IPS-20b (cell line): Measurements from ENCODE around the gene ROGDI.

Experiments
- H3K27ac ChIP-seq: one replicate; pipeline ENCODE4 v1.5.1; 2013; ENCODE audit warnings: low read length
- H3K27me3 ChIP-seq: 2 replicates; pipeline ENCODE4 v1.6.1; 2013; ENCODE audit warnings: mild to moderate bottlenecking, low read length, inconsistent platforms; ENCODE audit not compliant: insufficient read depth
- H3K36me3 ChIP-seq: 2 replicates; pipeline ENCODE4 v1.6.1; 2013; ENCODE audit warnings: low read depth, mild to moderate bottlenecking, inconsistent platforms, low read length, moderate library complexity; ENCODE audit not compliant: insufficient read depth
- H3K4me1 ChIP-seq: 2 replicates; pipeline ENCODE4 v1.6.1; 2013; ENCODE audit warnings: mild to moderate bottlenecking, control low read depth, inconsistent platforms, low read length, moderate library complexity; ENCODE audit not compliant: insufficient read depth
- H3K4me3 ChIP-seq: 2 replicates; pipeline ENCODE4 v1.5.1; 2013; ENCODE audit warnings: mild to moderate bottlenecking, low read length, inconsistent platforms
- H3K9ac ChIP-seq: 2 replicates; pipeline ENCODE4 v1.6.1; 2013; ENCODE audit warnings: low read depth, mild to moderate bottlenecking, inconsistent platforms, low read length, moderate library complexity
- H3K9me3 ChIP-seq: 2 replicates; pipeline ENCODE4 v1.6.1; 2013; ENCODE audit warnings: mild to moderate bottlenecking, low read depth, low read length, inconsistent platforms; ENCODE audit not compliant: insufficient read depth

ROGDI gene

DNA sequence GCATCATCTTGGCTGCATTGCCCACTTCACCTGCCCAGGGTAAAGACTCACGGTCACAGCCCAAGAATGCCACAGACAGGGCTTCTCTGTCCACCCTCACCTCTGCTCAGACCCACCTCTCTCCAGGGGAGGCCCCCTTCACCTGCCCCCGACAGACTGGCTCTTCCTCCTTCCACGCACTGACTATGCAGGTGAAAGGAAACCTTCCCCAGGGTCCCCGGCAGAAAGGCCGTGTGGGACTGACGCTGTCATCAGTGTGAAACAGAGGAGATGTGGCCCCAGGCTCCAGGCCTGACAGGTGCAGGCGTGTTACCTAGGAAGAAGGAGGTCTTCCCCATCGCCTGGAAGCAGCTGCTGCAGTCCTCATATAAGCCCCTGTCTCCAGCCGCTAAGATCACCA, 9.3 kb upstream of the ROGDI start:
- Histone ChIP-seq H3K4me3 (no peak overlapping the region), H3K27me3 (no peaks in the 10 kb centered on the region), H3K9me3 (no peaks in the 10 kb centered on the region), H3K27ac (no peak overlapping the region), H3K4me1 (no peaks in the 10 kb centered on the region), H3K36me3 (peaks cover 84% of the 10 kb centered on the region), H3K9ac (no peak overlapping the region)

GRCh38 chr16:4811242-4811641, 8.8 kb upstream of the ROGDI start:
- Histone ChIP-seq H3K4me1 (no peaks in the 10 kb centered on the region), H3K4me3 (no peak overlapping the region), H3K9me3 (no peaks in the 10 kb centered on the region), H3K9ac (no peak overlapping the region), H3K27ac (no peak overlapping the region), H3K27me3 (no peaks in the 10 kb centered on the region), H3K36me3 (peaks cover 86% of the 10 kb centered on the region)

DNA sequence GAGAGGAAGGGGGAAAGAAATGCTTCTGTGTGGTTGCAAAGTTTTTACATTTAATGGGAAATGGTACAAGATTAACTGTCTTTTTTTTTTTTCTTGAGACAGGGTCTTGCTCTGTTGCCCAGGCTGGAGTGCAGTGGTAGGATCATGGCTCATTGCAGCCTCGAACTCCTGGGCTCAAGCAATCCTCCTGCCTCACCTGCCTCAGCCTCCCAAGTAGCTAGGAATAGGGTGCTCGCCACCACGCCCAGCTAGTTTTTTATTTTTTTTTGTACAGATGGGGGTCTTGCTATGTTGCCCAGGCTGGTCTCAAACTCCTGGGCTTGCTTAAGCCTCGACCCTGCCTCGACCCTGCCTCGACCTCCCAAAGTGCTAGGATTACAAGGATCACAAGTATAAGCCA, 3.8 kb upstream of the ROGDI start:
- Histone ChIP-seq H3K36me3 (peaks cover 62% of the 10 kb centered on the region), H3K27me3 (no peaks in the 10 kb centered on the region), H3K4me1 (peaks cover 8% of the 10 kb centered on the region; the same call in 1 of the 2 replicates), H3K9me3 (no peaks in the 10 kb centered on the region), H3K4me3 (no peak overlapping the region), H3K9ac (no peak overlapping the region), H3K27ac (no peak overlapping the region)

DNA sequence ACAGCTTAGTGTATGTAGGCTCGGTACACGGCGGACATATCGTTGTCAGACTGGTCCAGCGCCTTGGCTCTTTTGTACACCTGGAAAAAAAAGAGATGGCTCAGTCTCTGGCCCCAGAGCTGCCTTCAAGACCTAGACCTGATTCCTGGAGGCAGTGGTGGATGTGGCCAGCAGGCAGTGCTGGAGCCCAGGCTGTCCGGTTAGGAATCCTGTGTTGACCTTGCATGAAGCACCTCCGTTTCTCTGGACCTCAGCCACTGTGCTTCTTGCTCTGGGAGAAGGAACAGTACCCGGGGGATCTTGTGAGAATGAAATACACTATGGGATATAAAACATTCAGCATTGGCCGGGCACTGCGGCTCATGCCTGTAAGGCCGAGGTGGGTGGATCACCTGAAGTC, 2.8 kb upstream of the ROGDI start:
- peaks cover 13% of the 10 kb centered on the region for H3K4me1 ChIP-seq
- no peaks in the 10 kb centered on the region for H3K27me3 ChIP-seq
- no peaks in the 10 kb centered on the region for H3K9me3 ChIP-seq
- no peak overlapping the region for H3K9ac ChIP-seq
- no peak overlapping the region for H3K27ac ChIP-seq
- H3K36me3 ChIP-seq, result peaks cover 54% of the 10 kb centered on the region
- no peak overlapping the region for H3K4me3 ChIP-seq

- no peak overlapping the region for H3K9ac ChIP-seq
- no peaks in the 10 kb centered on the region for H3K27me3 ChIP-seq
- peaks cover 47% of the 10 kb centered on the region for H3K36me3 ChIP-seq
- no peak overlapping the region for H3K4me3 ChIP-seq
- H3K9me3 ChIP-seq, result no peaks in the 10 kb centered on the region
- H3K27ac ChIP-seq, result no peak overlapping the region
- H3K4me1 ChIP-seq, result peaks cover 13% of the 10 kb centered on the region
Observed at GRCh38 chr16:4803898-4804762, 1.7 kb upstream of the ROGDI start.

- Histone ChIP-seq H3K27me3 (no peaks in the 10 kb centered on the region), H3K4me1 (peaks cover 13% of the 10 kb centered on the region), H3K4me3 (peak overlapping the region; percentile 72), H3K9me3 (no peaks in the 10 kb centered on the region), H3K36me3 (peaks cover 44% of the 10 kb centered on the region), H3K27ac (no peak overlapping the region), H3K9ac (peak overlapping the region; percentile 71; the same call in 1 of the 2 replicates)
Observed at GRCh38 chr16:4803401-4803844, 990 bp upstream of the ROGDI start.

DNA sequence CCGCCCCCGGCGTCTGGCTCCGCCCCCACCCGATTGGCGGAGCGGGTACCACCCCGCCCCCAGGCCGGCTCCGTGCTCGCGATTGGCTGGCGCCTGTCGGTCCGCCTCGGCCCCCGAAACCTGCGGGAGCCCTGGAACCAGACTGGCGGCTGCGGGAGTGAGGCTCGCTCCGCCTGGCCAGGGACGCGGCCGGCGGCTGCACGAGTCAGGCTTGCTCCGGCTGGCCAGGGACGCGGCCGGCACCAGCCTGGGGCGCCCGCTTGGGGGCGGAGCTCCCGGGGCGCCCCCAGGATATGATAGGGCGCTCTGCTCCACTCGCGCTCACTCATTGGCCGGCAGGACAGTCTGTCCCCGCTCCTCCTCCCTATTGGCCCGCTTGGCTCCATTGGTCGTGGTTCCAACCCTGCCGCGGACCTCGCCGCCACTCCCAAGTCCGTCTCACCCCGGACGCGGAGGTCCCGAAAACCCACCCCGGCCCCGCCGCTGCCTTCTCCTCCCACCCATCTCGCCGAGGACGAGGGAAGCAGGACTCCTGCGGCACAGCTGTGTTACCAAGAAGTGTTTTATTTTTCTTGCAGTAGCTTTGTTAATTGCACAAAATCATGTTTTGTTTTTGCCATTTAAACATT, 340 bp upstream of the ROGDI start:
- Histone ChIP-seq H3K27ac (no peak overlapping the region), H3K9me3 (no peaks in the 10 kb centered on the region), H3K4me1 (peaks cover 13% of the 10 kb centered on the region), H3K27me3 (no peaks in the 10 kb centered on the region), H3K36me3 (peaks cover 38% of the 10 kb centered on the region), H3K4me3 (peak overlapping the region; percentile 72), H3K9ac (peak overlapping the region; percentile 71; the same call in 1 of the 2 replicates)

GRCh38 chr16:4801051-4801961, 1.1 kb downstream of the ROGDI start:
- H3K27me3 ChIP-seq, result no peaks in the 10 kb centered on the region
- H3K27ac ChIP-seq, result no peak overlapping the region
- H3K36me3 ChIP-seq, result peaks cover 30% of the 10 kb centered on the region
- H3K9me3 ChIP-seq, result no peaks in the 10 kb centered on the region
- peak overlapping the region; percentile 64 for H3K9ac ChIP-seq
- H3K4me3 ChIP-seq, result peak overlapping the region; percentile 72
- H3K4me1 ChIP-seq, result peaks cover 13% of the 10 kb centered on the region

GRCh38 chr16:4800290-4801041, 2.0 kb downstream of the ROGDI start:
- H3K9me3 ChIP-seq, result no peaks in the 10 kb centered on the region
- H3K4me1 ChIP-seq, result peaks cover 13% of the 10 kb centered on the region
- H3K27ac ChIP-seq, result no peak overlapping the region
- H3K27me3 ChIP-seq, result no peaks in the 10 kb centered on the region
- peaks cover 25% of the 10 kb centered on the region for H3K36me3 ChIP-seq
- H3K4me3 ChIP-seq, result peak overlapping the region; percentile 72; the same call in 1 of the 2 replicates
- no peak overlapping the region for H3K9ac ChIP-seq

DNA sequence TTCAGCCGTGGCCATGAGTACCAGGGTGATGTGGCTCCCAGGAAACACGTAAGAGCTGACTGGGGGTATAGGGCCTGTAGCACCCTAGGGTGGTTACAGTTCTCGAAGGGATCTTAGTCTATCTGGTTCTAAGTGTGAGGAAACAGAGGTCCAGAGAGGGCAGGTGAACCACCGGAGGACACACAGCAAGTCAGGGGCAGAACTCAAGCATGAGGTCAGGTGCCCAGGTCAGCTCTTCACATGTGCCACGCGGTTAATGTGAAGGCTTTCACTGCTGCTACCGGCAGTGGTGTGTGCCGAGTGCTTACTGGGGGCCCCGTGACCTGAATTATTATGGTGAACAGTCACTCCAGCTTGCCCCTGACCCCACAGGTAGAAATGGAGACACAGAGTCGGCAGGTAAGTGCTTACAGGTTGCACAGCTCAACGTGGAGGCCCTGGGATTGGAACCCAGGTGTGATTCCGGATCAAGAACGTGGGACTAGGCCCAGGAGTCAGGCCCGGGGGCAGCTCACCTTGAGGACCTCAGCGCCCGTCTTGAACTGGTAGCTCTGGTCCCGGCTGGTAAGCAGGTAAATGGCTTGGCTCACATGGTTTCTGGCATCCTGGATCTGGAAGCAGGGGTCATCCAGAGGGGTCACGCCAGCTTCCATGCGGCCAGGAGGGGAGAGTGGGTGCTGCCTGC, 3.1 kb downstream of the ROGDI start:
- H3K9me3 ChIP-seq, result no peaks in the 10 kb centered on the region
- no peak overlapping the region for H3K9ac ChIP-seq
- no peak overlapping the region for H3K27ac ChIP-seq
- no peak overlapping the region for H3K4me3 ChIP-seq
- H3K27me3 ChIP-seq, result no peaks in the 10 kb centered on the region
- peaks cover 13% of the 10 kb centered on the region; the same call in 1 of the 2 replicates for H3K36me3 ChIP-seq
- H3K4me1 ChIP-seq, result peaks cover 13% of the 10 kb centered on the region
